Measurements from ENCODE around the gene ZFR2.

GRCh38 chr19:3866910-3867638 is 1.8 kb downstream of the ZFR2 start:
- TF ChIP-seq CTCF (IDR thresholded peaks at IDR 0.05) (no peak), POLR2A (IDR thresholded peaks at IDR 0.05) (no peak), POLR2AphosphoS5 (IDR thresholded peaks at IDR 0.05) (no peak)
